ENCODE results near the gene SRCAP.

The SRCAP gene

GRCh38 chr16:30665155-30665829 lies 33.7 kb upstream of the SRCAP start:
- no peak for TF ChIP-seq EZH2 (IDR thresholded peaks at IDR 0.05; ENCODE audit: borderline replicate concordance, low read length)
- TF ChIP-seq, protein P1, sequence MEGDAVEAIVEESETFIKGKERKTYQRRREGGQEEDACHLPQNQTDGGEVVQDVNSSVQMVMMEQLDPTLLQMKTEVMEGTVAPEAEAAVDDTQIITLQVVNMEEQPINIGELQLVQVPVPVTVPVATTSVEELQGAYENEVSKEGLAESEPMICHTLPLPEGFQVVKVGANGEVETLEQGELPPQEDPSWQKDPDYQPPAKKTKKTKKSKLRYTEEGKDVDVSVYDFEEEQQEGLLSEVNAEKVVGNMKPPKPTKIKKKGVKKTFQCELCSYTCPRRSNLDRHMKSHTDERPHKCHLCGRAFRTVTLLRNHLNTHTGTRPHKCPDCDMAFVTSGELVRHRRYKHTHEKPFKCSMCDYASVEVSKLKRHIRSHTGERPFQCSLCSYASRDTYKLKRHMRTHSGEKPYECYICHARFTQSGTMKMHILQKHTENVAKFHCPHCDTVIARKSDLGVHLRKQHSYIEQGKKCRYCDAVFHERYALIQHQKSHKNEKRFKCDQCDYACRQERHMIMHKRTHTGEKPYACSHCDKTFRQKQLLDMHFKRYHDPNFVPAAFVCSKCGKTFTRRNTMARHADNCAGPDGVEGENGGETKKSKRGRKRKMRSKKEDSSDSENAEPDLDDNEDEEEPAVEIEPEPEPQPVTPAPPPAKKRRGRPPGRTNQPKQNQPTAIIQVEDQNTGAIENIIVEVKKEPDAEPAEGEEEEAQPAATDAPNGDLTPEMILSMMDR (IDR thresholded peaks at IDR 0.05; ENCODE audit: low read length), result no peak
- Histone ChIP-seq H2AFZ (ENCODE audit: low read length) (no peak overlapping the region), H3K27me3 (ENCODE audit: insufficient read depth, low read length) (no peaks in the 10 kb centered on the region), H3F3A (ENCODE audit: insufficient read depth, low read length) (no peaks in the 10 kb centered on the region), H3K27ac (ENCODE audit: low read depth, low read length, poor library complexity, severe bottlenecking) (no peak overlapping the region), H3K4me2 (ENCODE audit: low read length) (no peak overlapping the region), H3K4me3 (ENCODE audit: low read depth, low read length, poor library complexity, severe bottlenecking) (no peak overlapping the region), H3K9me3 (ENCODE audit: low read length) (no peaks in the 10 kb centered on the region), H4K20me1 (ENCODE audit: insufficient read depth, low read length) (no peaks in the 10 kb centered on the region), H3K9me2 (ENCODE audit: low read depth, low read length) (no peaks in the 10 kb centered on the region), H3K4me1 (ENCODE audit: insufficient read depth, low read length, severe bottlenecking) (peaks cover 28% of the 10 kb centered on the region), H3K36me3 (ENCODE audit: insufficient read depth, low read length) (peaks cover 84% of the 10 kb centered on the region), H3K9ac (ENCODE audit: low read length) (no peak overlapping the region), H3K79me2 (ENCODE audit: insufficient read depth, low read length) (0 out of 2 replicates have a peak, but pooled peaks cover under 1% of the 10 kb centered on the region)

DNA sequence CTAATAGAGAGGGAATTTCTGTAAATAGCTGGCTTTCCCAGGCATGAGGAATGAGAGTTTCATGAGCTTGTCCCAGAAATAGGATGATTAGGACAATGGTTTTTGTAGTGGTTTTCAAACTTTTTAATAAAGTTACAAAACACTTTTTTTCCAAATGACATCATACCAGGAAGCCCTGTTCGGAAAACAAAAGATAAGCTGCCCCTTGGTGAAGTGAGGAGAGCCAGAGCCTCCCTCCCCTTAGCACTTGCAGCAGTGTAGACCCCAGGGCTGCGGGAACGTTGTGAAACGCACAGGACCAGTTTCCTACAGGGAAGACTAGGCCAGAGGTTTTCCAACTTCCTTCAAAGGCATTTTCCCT lies 33.2 kb upstream of the SRCAP start:
- Histone ChIP-seq H3K9ac (ENCODE audit: low read length) (no peak overlapping the region), H3K36me3 (ENCODE audit: insufficient read depth, low read length) (peaks cover 89% of the 10 kb centered on the region), H3K4me1 (ENCODE audit: insufficient read depth, low read length, severe bottlenecking) (peaks cover 23% of the 10 kb centered on the region), H4K20me1 (ENCODE audit: insufficient read depth, low read length) (no peaks in the 10 kb centered on the region), H3K9me3 (ENCODE audit: low read length) (no peaks in the 10 kb centered on the region), H3K27ac (ENCODE audit: low read depth, low read length, poor library complexity, severe bottlenecking) (no peak overlapping the region), H3K79me2 (ENCODE audit: insufficient read depth, low read length) (no peaks in the 10 kb centered on the region), H3K9me2 (ENCODE audit: low read depth, low read length) (no peaks in the 10 kb centered on the region), H2AFZ (ENCODE audit: low read length) (no peak overlapping the region), H3K4me3 (ENCODE audit: low read depth, low read length, poor library complexity, severe bottlenecking) (no peak overlapping the region), H3K27me3 (ENCODE audit: insufficient read depth, low read length) (no peaks in the 10 kb centered on the region), H3K4me2 (ENCODE audit: low read length) (no peak overlapping the region), H3F3A (ENCODE audit: insufficient read depth, low read length) (no peaks in the 10 kb centered on the region)
- no peak for TF ChIP-seq EZH2 (IDR thresholded peaks at IDR 0.05; ENCODE audit: borderline replicate concordance, low read length)
- TF ChIP-seq, protein P1 (IDR thresholded peaks at IDR 0.05; ENCODE audit: low read length), result no peak

GRCh38 chr16:30666681-30667080 lies 32.3 kb upstream of the SRCAP start:
- H3K4me3 ChIP-seq (ENCODE audit: low read depth, low read length, poor library complexity, severe bottlenecking), result no peak overlapping the region
- H3K4me2 ChIP-seq (ENCODE audit: low read length), result no peak overlapping the region
- no peaks in the 10 kb centered on the region for H4K20me1 ChIP-seq (ENCODE audit: insufficient read depth, low read length)
- peaks cover 83% of the 10 kb centered on the region for H3K36me3 ChIP-seq (ENCODE audit: insufficient read depth, low read length)
- no peaks in the 10 kb centered on the region for H3F3A ChIP-seq (ENCODE audit: insufficient read depth, low read length)
- H3K9ac ChIP-seq (ENCODE audit: low read length), result no peak overlapping the region
- H3K4me1 ChIP-seq (ENCODE audit: insufficient read depth, low read length, severe bottlenecking), result peaks cover 14% of the 10 kb centered on the region
- no peaks in the 10 kb centered on the region for H3K9me2 ChIP-seq (ENCODE audit: low read depth, low read length)
- H3K27ac ChIP-seq (ENCODE audit: low read depth, low read length, poor library complexity, severe bottlenecking), result no peak overlapping the region
- no peaks in the 10 kb centered on the region for H3K9me3 ChIP-seq (ENCODE audit: low read length)
- H3K27me3 ChIP-seq (ENCODE audit: insufficient read depth, low read length), result no peaks in the 10 kb centered on the region
- H2AFZ ChIP-seq (ENCODE audit: low read length), result no peak overlapping the region
- H3K79me2 ChIP-seq (ENCODE audit: insufficient read depth, low read length), result no peaks in the 10 kb centered on the region
- TF ChIP-seq EZH2 (IDR thresholded peaks at IDR 0.05; ENCODE audit: borderline replicate concordance, low read length), result no peak
- TF ChIP-seq, protein P1 (IDR thresholded peaks at IDR 0.05; ENCODE audit: low read length), result no peak

Measured in OCI-LY1 (cell line).